Lung (tissue), 12 donors: ENCODE measurements around the gene HJV. TPM values are rescaled to one million over a fixed set of nuclear protein-coding genes. Genes with fewer than 3 reads are reported as not detected.

Experiments
- ATAC-seq: fragments of 200-7000 bp; cut with Tn5 transposase; one replicate; pipeline ENCODE4 v1.9.1; 2020; ENCODE audit warnings: moderate number of reproducible peaks; ENCODE audit not compliant: insufficient read depth, low FRiP score
- DNase-seq, 3 donors: peaks; one replicate each; pipeline ENCODE4 v3.0.0-alpha.2; 2013 to 2017
- H3K27ac ChIP-seq, 2 donors: one replicate each; pipeline ENCODE4 v1.5.1; 2013; ENCODE audit warnings: mild to moderate bottlenecking in 2 of 2, moderate library complexity in 2 of 2, control low read depth in 1 of 2, inconsistent platforms in 1 of 2, low read depth in 1 of 2, low read length in 1 of 2
- H3K27me3 ChIP-seq, 3 donors: one replicate each; pipeline ENCODE4 v1.5.1; 2013; ENCODE audit warnings: low read length in 2 of 3; ENCODE audit not compliant: control insufficient read depth in 3 of 3, insufficient read depth in 3 of 3
- H3K36me3 ChIP-seq, 4 donors: one replicate each; pipeline ENCODE4 v1.5.1; 2013; ENCODE audit warnings: low read length in 4 of 4, mild to moderate bottlenecking in 1 of 4, moderate library complexity in 1 of 4; ENCODE audit not compliant: control insufficient read depth in 4 of 4, insufficient read depth in 4 of 4
- H3K4me1 ChIP-seq, 5 donors: one replicate each; pipeline ENCODE4 v1.5.1; 2013; ENCODE audit warnings: low read length in 5 of 5, mild to moderate bottlenecking in 2 of 5, moderate library complexity in 1 of 5; ENCODE audit not compliant: control insufficient read depth in 5 of 5, insufficient read depth in 5 of 5
- H3K4me3 ChIP-seq: one replicate; pipeline ENCODE4 v1.5.1; 2013; ENCODE audit warnings: mild to moderate bottlenecking, control low read depth, moderate library complexity
- H3K9ac ChIP-seq, 2 donors: one replicate each; pipeline ENCODE4 v1.5.1; 2013; ENCODE audit warnings: low read length in 2 of 2, control low read depth in 1 of 2; ENCODE audit not compliant: insufficient read depth in 1 of 2
- H3K9me3 ChIP-seq, 4 donors: one replicate each; pipeline ENCODE4 v1.5.1; 2013; ENCODE audit warnings: low read length in 3 of 4, mild to moderate bottlenecking in 1 of 4, moderate library complexity in 1 of 4; ENCODE audit not compliant: control insufficient read depth in 4 of 4, insufficient read depth in 3 of 4
- CTCF ChIP-seq: IDR thresholded peaks from 2 replicates; pipeline ENCODE4 v1.5.1; 2012; ENCODE audit warnings: mild to moderate bottlenecking; ENCODE audit errors: control extremely low read depth, extremely low read depth
- WGBS, 2 donors: extraction: QIAGEN DNeasy Blood & Tissue Kit; methylation state at CpG; one replicate each; pipeline ENCODE4 v1.1.7; 2013; 5-methylcytosine and 5-hydroxymethylcytosine counted together
- polyA plus RNA-seq, 2 donors: library from polyadenylated mRNA; stranded (reverse); fragments of 200-250 nt; gene quantifications; one replicate each; pipeline ENCODE4 v1.2.1, GENCODE V29; 2013
- total RNA-seq, 2 donors: library from RNA; depleted of rRNA in 1 of 2; stranded (reverse); fragments of >200 nt in 1 of 2; gene quantifications; one replicate each; pipeline ENCODE4 v1.2.1, GENCODE V29; 2014 to 2021
- donor health status: control.
- donor health status: control.
- donor health status: Bipolar disorder and iron deficiency.
- donor health status: healthy.
- donor health status: DM: yes; HTN: yes; CAD: no.

The HJV gene
- total and polyA plus RNA-seq, 4 donors = not detected

DNA sequence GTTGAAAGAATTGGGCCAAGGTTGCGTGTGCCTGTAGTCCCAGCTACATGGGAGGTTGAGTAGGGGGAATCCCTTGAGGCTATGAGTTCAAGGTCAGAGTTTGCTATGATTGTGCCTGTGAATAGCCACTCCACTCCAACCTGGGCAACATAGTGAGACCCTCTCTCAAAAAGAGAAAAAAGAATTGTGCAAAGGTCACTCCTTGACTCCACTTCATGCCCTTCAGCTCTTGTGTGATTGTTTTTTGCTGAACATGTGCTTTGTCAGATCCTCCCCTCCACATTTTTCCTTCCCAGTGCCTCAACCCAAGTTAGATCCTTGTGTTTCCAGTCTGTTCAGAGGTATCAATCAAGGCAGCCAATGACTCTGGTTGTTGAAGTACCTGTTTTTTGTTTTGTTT, 33.6 kb downstream of the HJV start:
- H3K27ac ChIP-seq = peak overlapping the region in 1 of 2 donors; percentile 67
- no peaks in the 10 kb centered on the region for H3K9me3 ChIP-seq
- H3K27me3 ChIP-seq = no peaks in the 10 kb centered on the region
- TF ChIP-seq CTCF = no peak
- H3K4me1 ChIP-seq = peaks cover under 1 to 31% (median 9%) of the 10 kb centered on the region in 5 donors
- DNase-seq (no peak), ATAC-seq (no peak)
- no peak overlapping the region for H3K9ac ChIP-seq
- WGBS, 2 donors = 100% methylated on average over 1 of the region's 1 CpG
- no peak overlapping the region for H3K4me3 ChIP-seq
- peaks cover 0 to 11% (median 5%) of the 10 kb centered on the region in 4 donors for H3K36me3 ChIP-seq

- no peaks in the 10 kb centered on the region for H3K36me3 ChIP-seq
- no peaks in the 10 kb centered on the region for H3K9me3 ChIP-seq
- no peak overlapping the region for H3K4me3 ChIP-seq
- peak overlapping the region; percentile 73 to 86 for H3K27ac ChIP-seq
- no peak for DNase-seq
- peaks cover 0 to 44% (median 0%) of the 10 kb centered on the region in 5 donors for H3K4me1 ChIP-seq
- TF ChIP-seq CTCF = no peak
- WGBS, 2 donors = 91 to 96% methylated on average over 6 of the region's 6 CpGs
- no peak for ATAC-seq
- no peak overlapping the region for H3K9ac ChIP-seq
- no peaks in the 10 kb centered on the region for H3K27me3 ChIP-seq
Observed at GRCh38 chr1:145986551-145986950, 35.0 kb downstream of the HJV start.

- H3K9me3 ChIP-seq = no peaks in the 10 kb centered on the region
- peak in 2 of 3 donors; percentile 40 to 64 for DNase-seq
- 20 to 28% methylated on average over 15 of the region's 15 CpGs for WGBS, 2 donors
- peak overlapping the region; percentile 85 to 86 for H3K27ac ChIP-seq
- TF ChIP-seq CTCF = no peak
- peak; percentile 42 for ATAC-seq
- H3K9ac ChIP-seq = no peak overlapping the region
- H3K4me3 ChIP-seq = no peak overlapping the region
- H3K27me3 ChIP-seq = no peaks in the 10 kb centered on the region
- peaks cover 0 to 51% (median 0%) of the 10 kb centered on the region in 5 donors for H3K4me1 ChIP-seq
- H3K36me3 ChIP-seq = no peaks in the 10 kb centered on the region
Observed at GRCh38 chr1:145985502-145986439, 35.8 kb downstream of the HJV start.
